ENCODE data around the gene MOK. TPM values are rescaled to one million over a fixed set of nuclear protein-coding genes. Genes with fewer than 3 reads are reported as not detected.
A peak's percentile ranks its signal among the peaks of the same experiment; 100 is the strongest.
"Not testable (repeated sequence)": the region's sequence is repeated elsewhere in the genome, so short reads cannot be mapped to it uniquely, and the experiment has no call there.

The MOK gene
- total RNA-seq, 1 experiment from 2014 or later: 107 TPM

- no peak overlapping the region for H3K27ac Mint-ChIP-seq (ENCODE audit: unreplicated experiment)
- DNase-seq: no peak
- no peak overlapping the region for H3K4me3 Mint-ChIP-seq (ENCODE audit: low read depth, unreplicated experiment)
- CTCF ChIA-PET: no interaction called here
- no peaks in the 10 kb centered on the region for H3K27me3 Mint-ChIP-seq (ENCODE audit: unreplicated experiment)
- TF ChIP-seq, protein P1, sequence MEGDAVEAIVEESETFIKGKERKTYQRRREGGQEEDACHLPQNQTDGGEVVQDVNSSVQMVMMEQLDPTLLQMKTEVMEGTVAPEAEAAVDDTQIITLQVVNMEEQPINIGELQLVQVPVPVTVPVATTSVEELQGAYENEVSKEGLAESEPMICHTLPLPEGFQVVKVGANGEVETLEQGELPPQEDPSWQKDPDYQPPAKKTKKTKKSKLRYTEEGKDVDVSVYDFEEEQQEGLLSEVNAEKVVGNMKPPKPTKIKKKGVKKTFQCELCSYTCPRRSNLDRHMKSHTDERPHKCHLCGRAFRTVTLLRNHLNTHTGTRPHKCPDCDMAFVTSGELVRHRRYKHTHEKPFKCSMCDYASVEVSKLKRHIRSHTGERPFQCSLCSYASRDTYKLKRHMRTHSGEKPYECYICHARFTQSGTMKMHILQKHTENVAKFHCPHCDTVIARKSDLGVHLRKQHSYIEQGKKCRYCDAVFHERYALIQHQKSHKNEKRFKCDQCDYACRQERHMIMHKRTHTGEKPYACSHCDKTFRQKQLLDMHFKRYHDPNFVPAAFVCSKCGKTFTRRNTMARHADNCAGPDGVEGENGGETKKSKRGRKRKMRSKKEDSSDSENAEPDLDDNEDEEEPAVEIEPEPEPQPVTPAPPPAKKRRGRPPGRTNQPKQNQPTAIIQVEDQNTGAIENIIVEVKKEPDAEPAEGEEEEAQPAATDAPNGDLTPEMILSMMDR (IDR thresholded peaks at IDR 0.05; ENCODE audit: unreplicated experiment): no peak
- no peaks in the 10 kb centered on the region for H3K9me3 Mint-ChIP-seq (ENCODE audit: low read depth, unreplicated experiment)
- intact Hi-C loops (cut with micrococcal nuclease; ENCODE audit: unreplicated experiment): no loop called here
- H3K36me3 Mint-ChIP-seq (ENCODE audit: insufficient read depth, unreplicated experiment): peaks cover 21% of the 10 kb centered on the region
- BruUV-seq (replicated peaks): no TSS peak
- H3K4me1 Mint-ChIP-seq (ENCODE audit: low read depth, unreplicated experiment): no peaks in the 10 kb centered on the region
Observed at GRCh38 chr14:102249041-102249440, 55.9 kb downstream of the MOK start.

- BruUV-seq (replicated peaks): no TSS peak
- no peak overlapping the region for H3K4me3 Mint-ChIP-seq (ENCODE audit: low read depth, unreplicated experiment)
- H3K27ac Mint-ChIP-seq (ENCODE audit: unreplicated experiment): no peak overlapping the region
- CTCF ChIA-PET: no interaction called here
- H3K36me3 Mint-ChIP-seq (ENCODE audit: insufficient read depth, unreplicated experiment): peaks cover 13% of the 10 kb centered on the region
- intact Hi-C loops (cut with micrococcal nuclease; ENCODE audit: unreplicated experiment): no loop called here
- DNase-seq: no peak
- TF ChIP-seq, protein P1 (IDR thresholded peaks at IDR 0.05; ENCODE audit: unreplicated experiment): no peak
- H3K27me3 Mint-ChIP-seq (ENCODE audit: unreplicated experiment): no peaks in the 10 kb centered on the region
- no peaks in the 10 kb centered on the region for H3K4me1 Mint-ChIP-seq (ENCODE audit: low read depth, unreplicated experiment)
- no peaks in the 10 kb centered on the region for H3K9me3 Mint-ChIP-seq (ENCODE audit: low read depth, unreplicated experiment)
Observed at GRCh38 chr14:102248121-102248520, 56.8 kb downstream of the MOK start.

GRCh38 chr14:102246071-102246470, 58.9 kb downstream of the MOK start:
- Mint-ChIP-seq H3K27ac (ENCODE audit: unreplicated experiment) (no peak overlapping the region), H3K9me3 (ENCODE audit: low read depth, unreplicated experiment) (no peaks in the 10 kb centered on the region), H3K4me3 (ENCODE audit: low read depth, unreplicated experiment) (no peak overlapping the region), H3K36me3 (ENCODE audit: insufficient read depth, unreplicated experiment) (peaks cover 6% of the 10 kb centered on the region), H3K4me1 (ENCODE audit: low read depth, unreplicated experiment) (no peaks in the 10 kb centered on the region), H3K27me3 (ENCODE audit: unreplicated experiment) (no peaks in the 10 kb centered on the region)
- no TSS peak for BruUV-seq (replicated peaks)
- intact Hi-C loops (cut with micrococcal nuclease; ENCODE audit: unreplicated experiment): no loop called here
- CTCF ChIA-PET: no interaction called here
- TF ChIP-seq, protein P1 (IDR thresholded peaks at IDR 0.05; ENCODE audit: unreplicated experiment): no peak
- DNase-seq: no peak

DNA sequence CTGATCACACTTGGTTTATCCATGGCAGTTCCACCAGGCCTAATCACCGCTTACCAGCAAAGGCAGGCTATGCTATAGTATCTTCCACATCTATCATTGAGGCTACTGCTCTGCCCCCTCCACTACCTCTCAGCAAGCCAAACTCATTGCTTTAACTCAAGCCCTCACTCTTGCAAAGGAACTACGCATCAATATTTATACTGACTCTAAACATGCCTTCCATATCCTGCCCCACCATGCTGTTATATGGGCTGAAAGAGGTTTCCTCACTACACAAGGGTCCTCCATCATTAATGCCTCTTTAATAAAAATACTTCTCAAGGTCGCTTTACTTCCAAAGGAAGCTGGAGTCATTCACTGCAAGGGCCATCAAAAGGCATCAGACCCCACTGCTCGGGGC, 61.2 kb downstream of the MOK start:
- H3K36me3 Mint-ChIP-seq (ENCODE audit: insufficient read depth, unreplicated experiment); H3K4me3 Mint-ChIP-seq (ENCODE audit: low read depth, unreplicated experiment); DNase-seq; H3K27ac Mint-ChIP-seq (ENCODE audit: unreplicated experiment); BruUV-seq (replicated peaks); intact Hi-C loops (cut with micrococcal nuclease; ENCODE audit: unreplicated experiment); CTCF ChIA-PET; H3K27me3 Mint-ChIP-seq (ENCODE audit: unreplicated experiment); H3K4me1 Mint-ChIP-seq (ENCODE audit: low read depth, unreplicated experiment); H3K9me3 Mint-ChIP-seq (ENCODE audit: low read depth, unreplicated experiment): not testable (repeated sequence)

GRCh38 chr14:102241147-102241546, 63.8 kb downstream of the MOK start:
- TF ChIP-seq, protein P1 (IDR thresholded peaks at IDR 0.05; ENCODE audit: unreplicated experiment): no peak
- intact Hi-C loops (cut with micrococcal nuclease; ENCODE audit: unreplicated experiment): no loop called here
- H3K27ac Mint-ChIP-seq (ENCODE audit: unreplicated experiment): peak overlapping the region; percentile 33
- no peaks in the 10 kb centered on the region for H3K27me3 Mint-ChIP-seq (ENCODE audit: unreplicated experiment)
- BruUV-seq (replicated peaks): no TSS peak
- CTCF ChIA-PET: no interaction called here
- H3K36me3 Mint-ChIP-seq (ENCODE audit: insufficient read depth, unreplicated experiment): no peaks in the 10 kb centered on the region
- no peaks in the 10 kb centered on the region for H3K4me1 Mint-ChIP-seq (ENCODE audit: low read depth, unreplicated experiment)
- no peak for DNase-seq
- H3K9me3 Mint-ChIP-seq (ENCODE audit: low read depth, unreplicated experiment): no peaks in the 10 kb centered on the region
- no peak overlapping the region for H3K4me3 Mint-ChIP-seq (ENCODE audit: low read depth, unreplicated experiment)

DNA sequence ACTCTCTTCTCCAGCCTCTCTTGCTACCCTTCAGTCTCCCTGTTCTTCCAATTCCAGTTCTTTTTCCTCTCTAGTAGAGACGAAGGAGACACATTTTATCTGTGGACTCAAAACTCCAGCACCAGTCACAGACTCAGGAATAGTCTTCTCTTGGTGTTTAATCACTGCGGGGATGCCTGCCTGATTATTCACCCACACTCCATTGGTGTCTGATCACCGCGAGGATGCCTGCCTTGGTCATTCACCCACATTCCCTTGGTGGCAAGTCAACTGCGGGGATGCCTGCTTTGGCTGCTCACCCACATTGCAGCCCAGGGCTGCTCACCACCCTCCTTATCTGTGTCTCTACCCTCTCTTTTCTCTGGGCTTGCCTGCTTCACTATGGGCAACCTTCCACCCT, 64.5 kb downstream of the MOK start:
- H3K27ac Mint-ChIP-seq (ENCODE audit: unreplicated experiment): peak overlapping the region; percentile 33
- BruUV-seq (replicated peaks); intact Hi-C loops (cut with micrococcal nuclease; ENCODE audit: unreplicated experiment); H3K4me3 Mint-ChIP-seq (ENCODE audit: low read depth, unreplicated experiment); H3K27me3 Mint-ChIP-seq (ENCODE audit: unreplicated experiment); DNase-seq; H3K36me3 Mint-ChIP-seq (ENCODE audit: insufficient read depth, unreplicated experiment); H3K4me1 Mint-ChIP-seq (ENCODE audit: low read depth, unreplicated experiment); H3K9me3 Mint-ChIP-seq (ENCODE audit: low read depth, unreplicated experiment); CTCF ChIA-PET: not testable (repeated sequence)
